GM23338 (cell line): ENCODE data around the gene EEA1.

Source experiments
- CTCF ChIP-seq, 2 experiments: fragments of 200-600 bp in 1 of 2; sonication (generic) in 1 of 2; conservative IDR thresholded peaks; 2 replicates each; pipeline versions ENCODE4 v1.5.1 to v1.6.1; 2016 to 2017; ENCODE audit warnings: antibody characterized with exemption in 2 of 2, low read depth in 2 of 2, mild to moderate bottlenecking in 2 of 2, moderate library complexity in 1 of 2
- EZH2 ChIP-seq: fragments of 200-600 bp; sonication (generic); IDR thresholded peaks from one replicate; pipeline ENCODE4 v1.8.0; 2017; ENCODE audit warnings: antibody characterized with exemption, mild to moderate bottlenecking, low read depth; ENCODE audit not compliant: unreplicated experiment
- NANOG ChIP-seq: IDR thresholded peaks from 2 replicates; pipeline ENCODE4 v1.6.1; 2016; ENCODE audit warnings: antibody characterized with exemption, borderline replicate concordance
- POLR2AphosphoS5 ChIP-seq: IDR thresholded peaks from 2 replicates; pipeline ENCODE4 v1.6.1; 2016; ENCODE audit warnings: antibody characterized with exemption, low read depth
- ZNF114 ChIP-seq: fragments of 250-450 bp; sonication (Bioruptor Pico); IDR thresholded peaks from 2 replicates; pipeline ENCODE4 v1.5.0; 2020; ENCODE audit warnings: mild to moderate bottlenecking, moderate library complexity
- ZNF331 ChIP-seq: fragments of 250-450 bp; sonication (Bioruptor Pico); IDR thresholded peaks from 2 replicates; pipeline ENCODE4 v1.5.0; 2020; ENCODE audit warnings: low read depth, mild to moderate bottlenecking, moderate library complexity
- TF ChIP-seq, protein P1 (sequence below): IDR thresholded peaks from one replicate; pipeline ENCODE4 v1.6.1; 2018; ENCODE audit warnings: antibody characterized with exemption; ENCODE audit not compliant: unreplicated experiment

GRCh38 chr12:92779902-92780301 is 149.2 kb downstream of the EEA1 start:
- TF ChIP-seq CTCF (conservative IDR thresholded peaks at IDR 0.05; ENCODE audit: low read depth in 2 of 2): no peak
- no peak for TF ChIP-seq EZH2
- TF ChIP-seq NANOG: no peak
- TF ChIP-seq, protein P1, sequence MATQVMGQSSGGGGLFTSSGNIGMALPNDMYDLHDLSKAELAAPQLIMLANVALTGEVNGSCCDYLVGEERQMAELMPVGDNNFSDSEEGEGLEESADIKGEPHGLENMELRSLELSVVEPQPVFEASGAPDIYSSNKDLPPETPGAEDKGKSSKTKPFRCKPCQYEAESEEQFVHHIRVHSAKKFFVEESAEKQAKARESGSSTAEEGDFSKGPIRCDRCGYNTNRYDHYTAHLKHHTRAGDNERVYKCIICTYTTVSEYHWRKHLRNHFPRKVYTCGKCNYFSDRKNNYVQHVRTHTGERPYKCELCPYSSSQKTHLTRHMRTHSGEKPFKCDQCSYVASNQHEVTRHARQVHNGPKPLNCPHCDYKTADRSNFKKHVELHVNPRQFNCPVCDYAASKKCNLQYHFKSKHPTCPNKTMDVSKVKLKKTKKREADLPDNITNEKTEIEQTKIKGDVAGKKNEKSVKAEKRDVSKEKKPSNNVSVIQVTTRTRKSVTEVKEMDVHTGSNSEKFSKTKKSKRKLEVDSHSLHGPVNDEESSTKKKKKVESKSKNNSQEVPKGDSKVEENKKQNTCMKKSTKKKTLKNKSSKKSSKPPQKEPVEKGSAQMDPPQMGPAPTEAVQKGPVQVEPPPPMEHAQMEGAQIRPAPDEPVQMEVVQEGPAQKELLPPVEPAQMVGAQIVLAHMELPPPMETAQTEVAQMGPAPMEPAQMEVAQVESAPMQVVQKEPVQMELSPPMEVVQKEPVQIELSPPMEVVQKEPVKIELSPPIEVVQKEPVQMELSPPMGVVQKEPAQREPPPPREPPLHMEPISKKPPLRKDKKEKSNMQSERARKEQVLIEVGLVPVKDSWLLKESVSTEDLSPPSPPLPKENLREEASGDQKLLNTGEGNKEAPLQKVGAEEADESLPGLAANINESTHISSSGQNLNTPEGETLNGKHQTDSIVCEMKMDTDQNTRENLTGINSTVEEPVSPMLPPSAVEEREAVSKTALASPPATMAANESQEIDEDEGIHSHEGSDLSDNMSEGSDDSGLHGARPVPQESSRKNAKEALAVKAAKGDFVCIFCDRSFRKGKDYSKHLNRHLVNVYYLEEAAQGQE: no peak
- no peak for TF ChIP-seq ZNF114 (CRISPR knock-in tag)
- no peak for TF ChIP-seq POLR2AphosphoS5
- TF ChIP-seq ZNF331: no peak
